ENCODE measurements around the gene NPRL2.

Gene NPRL2

DNA sequence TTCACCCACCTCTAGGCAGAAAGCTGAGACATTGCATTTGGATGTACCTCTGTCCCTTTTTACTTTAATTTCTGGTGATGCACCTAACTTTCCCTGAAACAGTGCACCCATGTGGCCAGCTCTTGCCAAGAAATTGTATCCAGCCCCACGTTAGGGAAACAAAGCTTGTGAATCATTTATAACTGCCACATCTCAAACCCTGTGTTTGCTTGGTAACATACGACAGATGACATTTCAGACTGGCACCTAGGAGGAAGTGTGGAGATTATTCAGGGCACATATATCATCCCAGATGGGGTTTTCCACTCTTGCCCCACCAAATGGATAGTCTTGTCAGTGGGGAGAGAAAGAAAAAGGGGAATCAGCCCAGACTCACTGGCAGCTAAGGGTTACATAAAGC, 2.2 kb upstream of the NPRL2 start:
- Histone ChIP-seq H3K4me3 (no peak overlapping the region), H3K36me3 (peaks cover 19 to 49% (median 47%) of the 10 kb centered on the region in 3 donors), H3K9me3 (no peaks in the 10 kb centered on the region), H3K27ac (no peak overlapping the region), H3K27me3 (no peaks in the 10 kb centered on the region), H3K4me1 (peaks cover 0 to 67% (median 51%) of the 10 kb centered on the region in 4 donors)
- intact Hi-C loops (cut with DNase I; ENCODE audit: low total_unique reads), result no loop called here
- DNase-seq, result no peak
- TF ChIP-seq, protein P1, sequence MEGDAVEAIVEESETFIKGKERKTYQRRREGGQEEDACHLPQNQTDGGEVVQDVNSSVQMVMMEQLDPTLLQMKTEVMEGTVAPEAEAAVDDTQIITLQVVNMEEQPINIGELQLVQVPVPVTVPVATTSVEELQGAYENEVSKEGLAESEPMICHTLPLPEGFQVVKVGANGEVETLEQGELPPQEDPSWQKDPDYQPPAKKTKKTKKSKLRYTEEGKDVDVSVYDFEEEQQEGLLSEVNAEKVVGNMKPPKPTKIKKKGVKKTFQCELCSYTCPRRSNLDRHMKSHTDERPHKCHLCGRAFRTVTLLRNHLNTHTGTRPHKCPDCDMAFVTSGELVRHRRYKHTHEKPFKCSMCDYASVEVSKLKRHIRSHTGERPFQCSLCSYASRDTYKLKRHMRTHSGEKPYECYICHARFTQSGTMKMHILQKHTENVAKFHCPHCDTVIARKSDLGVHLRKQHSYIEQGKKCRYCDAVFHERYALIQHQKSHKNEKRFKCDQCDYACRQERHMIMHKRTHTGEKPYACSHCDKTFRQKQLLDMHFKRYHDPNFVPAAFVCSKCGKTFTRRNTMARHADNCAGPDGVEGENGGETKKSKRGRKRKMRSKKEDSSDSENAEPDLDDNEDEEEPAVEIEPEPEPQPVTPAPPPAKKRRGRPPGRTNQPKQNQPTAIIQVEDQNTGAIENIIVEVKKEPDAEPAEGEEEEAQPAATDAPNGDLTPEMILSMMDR (IDR thresholded peaks at IDR 0.05), result no peak

DNA sequence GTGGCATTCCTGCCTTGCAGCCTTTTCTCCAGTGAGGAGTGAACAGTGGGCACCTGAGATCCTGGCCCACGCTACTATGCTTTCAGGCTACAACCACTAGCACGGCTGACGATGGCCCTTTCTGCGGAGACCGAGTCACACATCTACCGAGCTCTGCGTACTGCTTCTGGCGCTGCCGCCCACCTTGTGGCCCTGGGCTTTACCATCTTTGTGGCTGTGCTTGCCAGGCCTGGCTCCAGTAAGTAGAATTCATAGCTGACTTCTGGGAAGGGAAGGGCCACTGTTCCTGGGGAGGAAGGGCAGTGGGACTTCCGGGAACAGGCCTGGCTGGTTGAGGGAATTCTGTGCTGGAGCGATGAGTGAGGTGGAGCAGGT, 735 bp upstream of the NPRL2 start:
- intact Hi-C loops (cut with DNase I; ENCODE audit: low total_unique reads), result no loop called here
- TF ChIP-seq, protein P1 (IDR thresholded peaks at IDR 0.05), result no peak
- Histone ChIP-seq H3K9me3 (no peaks in the 10 kb centered on the region), H3K27me3 (no peaks in the 10 kb centered on the region), H3K4me1 (peaks cover 0 to 52% (median 37%) of the 10 kb centered on the region in 4 donors), H3K36me3 (peaks cover 19 to 54% (median 46%) of the 10 kb centered on the region in 3 donors), H3K4me3 (peak overlapping the region; percentile 68 to 84), H3K27ac (peak overlapping the region; percentile 88 to 94)
- no peak for DNase-seq

DNA sequence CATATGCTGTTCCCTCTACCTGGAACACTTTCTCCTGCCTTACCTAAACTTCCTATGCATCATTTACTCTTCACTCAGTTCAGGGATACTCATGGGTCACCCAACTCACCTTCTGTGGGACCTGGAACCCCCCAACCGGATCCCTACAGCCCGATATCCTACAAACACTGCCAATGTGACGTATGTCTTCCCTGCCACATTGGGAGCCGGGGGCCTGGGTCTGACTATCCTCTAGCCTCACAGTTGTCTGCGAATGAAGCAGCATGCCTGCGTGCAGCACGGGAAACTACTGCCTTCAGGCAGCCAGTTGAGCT, 405 bp downstream of the NPRL2 start:
- DNase-seq, result no peak
- intact Hi-C loops (cut with DNase I; ENCODE audit: low total_unique reads), result no loop called here
- TF ChIP-seq, protein P1 (IDR thresholded peaks at IDR 0.05), result no peak
- H3K27ac ChIP-seq, result peak overlapping the region; percentile 88 to 94
- H3K4me3 ChIP-seq, result peak overlapping the region; percentile 68 to 84
- peaks cover 17 to 42% (median 36%) of the 10 kb centered on the region in 3 donors for H3K36me3 ChIP-seq
- no peaks in the 10 kb centered on the region for H3K27me3 ChIP-seq
- no peaks in the 10 kb centered on the region for H3K9me3 ChIP-seq
- H3K4me1 ChIP-seq, result peaks cover 0 to 50% (median 35%) of the 10 kb centered on the region in 4 donors

DNA sequence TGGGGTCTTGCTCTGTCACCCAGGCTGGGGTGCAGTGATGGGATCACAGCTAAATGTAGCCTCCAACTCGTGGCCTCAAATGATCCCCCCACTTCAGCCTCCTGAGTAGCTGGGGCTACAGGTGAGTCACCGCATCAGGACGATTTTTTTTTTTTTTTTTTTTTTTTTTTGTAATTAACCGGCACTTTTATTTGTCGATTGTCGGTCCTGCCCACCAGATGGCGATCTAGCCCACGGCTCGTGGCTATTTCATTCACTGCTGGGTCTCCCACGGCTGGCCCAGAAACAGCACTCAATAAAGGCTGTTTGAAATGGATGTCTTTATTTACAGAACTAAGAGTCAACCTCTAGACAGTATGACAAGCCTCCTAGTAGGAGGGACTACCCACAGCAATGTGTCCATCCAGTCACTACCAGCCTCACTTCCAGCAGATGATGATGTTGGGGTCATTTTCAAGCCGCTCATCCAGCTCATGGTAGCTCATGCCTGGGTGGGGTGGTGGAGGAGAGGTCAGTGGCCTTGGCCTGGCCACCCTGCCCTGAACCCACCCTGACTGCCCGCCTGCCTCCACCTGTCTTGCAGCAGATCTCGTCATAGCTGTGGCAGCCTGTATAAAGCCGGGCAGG, 3.3 kb downstream of the NPRL2 start:
- H3K27ac ChIP-seq, result peak overlapping the region in 1 of 2 donors; percentile 16
- DNase-seq, result peak in 1 of 2 donors; percentile 62
- H3K27me3 ChIP-seq, result no peaks in the 10 kb centered on the region
- H3K4me3 ChIP-seq, result no peak overlapping the region
- intact Hi-C loops (cut with DNase I; ENCODE audit: low total_unique reads), result loop anchor here (5.0 to 10.0 kb wide), 2 partner anchors 195 to 1628 kb away; partner anchors contain the start of genes ABHD14A and ABHD14B
- TF ChIP-seq, protein P1 (IDR thresholded peaks at IDR 0.05), result peak; percentile 41 to 50
- H3K4me1 ChIP-seq, result peaks cover 0 to 44% (median 38%) of the 10 kb centered on the region in 4 donors
- H3K36me3 ChIP-seq, result peaks cover 0 to 17% (median 14%) of the 10 kb centered on the region in 3 donors
- H3K9me3 ChIP-seq, result no peaks in the 10 kb centered on the region

DNA sequence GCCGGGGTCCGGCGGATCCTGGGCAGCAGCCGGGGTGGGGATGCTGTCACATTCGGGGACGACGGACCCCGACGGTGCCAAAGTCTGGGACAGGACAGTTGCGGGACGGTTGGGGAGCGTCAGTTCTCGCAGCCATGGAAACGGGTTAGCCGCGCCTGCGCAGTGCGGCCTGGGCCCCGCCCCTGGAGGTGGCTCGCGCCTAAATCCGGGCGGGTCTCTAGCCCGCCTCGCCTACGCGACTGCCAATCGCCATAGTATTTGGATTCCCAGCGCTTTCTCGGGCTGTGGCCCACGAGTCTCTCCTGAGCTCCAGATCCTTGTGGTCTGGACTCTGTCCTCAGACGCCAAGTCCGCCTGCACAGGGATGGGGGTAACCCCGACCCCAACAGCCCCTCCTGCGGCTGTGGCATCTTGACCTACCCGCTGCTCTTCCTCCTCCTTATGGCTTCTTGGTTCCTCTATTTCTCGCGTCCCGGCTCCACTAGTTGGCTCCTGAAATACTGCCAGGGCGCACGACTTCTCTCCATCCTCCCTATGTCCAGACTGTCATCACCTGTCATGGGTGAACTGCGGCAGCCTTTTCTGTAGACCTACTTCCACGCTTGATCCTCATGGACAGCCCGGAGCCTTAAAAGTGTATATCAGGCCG, 4.9 kb downstream of the NPRL2 start, which contains the start of gene ZMYND10:
Gene ZMYND10, minus strand, starts transcription at position 147 of the 649 bp plus-strand sequence. CDS start 153 bp downstream, outside the sequence.
- H3K36me3 ChIP-seq, result peaks cover 0 to 17% (median 14%) of the 10 kb centered on the region in 3 donors
- H3K9me3 ChIP-seq, result no peaks in the 10 kb centered on the region
- no peaks in the 10 kb centered on the region for H3K27me3 ChIP-seq
- intact Hi-C loops (cut with DNase I; ENCODE audit: low total_unique reads), result loop anchor here (5.0 to 10.0 kb wide), 2 partner anchors 197 to 1629 kb away; partner anchors contain the start of genes ABHD14A and ABHD14B
- peak within 1 kb of the TSS; percentile 3 to 45 for H3K27ac ChIP-seq
- H3K4me3 ChIP-seq, result peak within 1 kb of the TSS; percentile 31 to 54
- TF ChIP-seq, protein P1 (IDR thresholded peaks at IDR 0.05), result no peak
- peaks cover 0 to 45% (median 33%) of the 10 kb centered on the region in 4 donors for H3K4me1 ChIP-seq
- DNase-seq, result no peak
